ENCODE data around the gene CHMP4A.
"Not testable (repeated sequence)": the region's sequence is repeated elsewhere in the genome, so short reads cannot be mapped to it uniquely, and the experiment has no call there.

CHMP4A gene

DNA sequence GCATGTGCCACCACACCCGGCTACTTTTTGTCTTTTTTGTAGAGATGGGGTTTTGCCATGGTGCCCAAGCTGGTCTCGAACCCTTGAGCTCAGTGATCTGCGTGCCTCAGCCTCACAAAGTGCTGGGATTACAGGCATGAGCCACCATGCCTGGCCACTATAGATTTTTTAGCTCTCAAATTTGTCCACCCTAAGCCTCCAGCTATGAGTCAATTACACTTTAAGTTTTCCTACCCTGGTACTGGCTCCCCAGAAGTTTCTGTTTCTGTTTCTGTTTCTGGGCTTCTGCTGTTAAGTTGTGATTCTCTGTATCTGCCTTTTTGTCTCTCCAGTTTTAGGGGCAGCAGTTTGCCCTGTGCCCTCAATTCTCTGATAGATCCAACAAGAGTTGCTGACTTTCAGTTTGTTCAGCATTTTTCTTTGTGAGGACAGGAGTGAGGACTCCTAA, 33.5 kb upstream of the CHMP4A start:
- DNase-seq = no peak

DNA sequence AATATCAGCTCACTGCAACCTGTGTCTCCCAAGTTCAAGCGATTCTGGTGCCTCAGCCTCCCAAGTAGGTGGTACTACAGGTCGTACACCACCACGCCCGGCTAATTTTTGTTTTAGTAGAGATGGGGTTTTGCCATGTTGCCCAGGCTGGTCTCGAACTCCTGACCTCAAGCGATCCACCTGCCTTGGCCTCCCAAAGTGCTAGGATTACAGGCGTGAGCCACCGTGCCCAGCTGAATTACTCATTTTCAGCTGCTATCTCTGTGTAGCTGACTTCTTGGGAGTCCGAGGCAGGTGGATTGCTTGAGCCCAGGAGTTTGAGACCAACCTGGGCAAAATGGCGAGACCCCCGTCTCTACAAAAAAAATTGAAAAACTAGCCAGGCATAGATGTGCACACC, 32.1 kb upstream of the CHMP4A start:
- DNase-seq = not testable (repeated sequence)

DNA sequence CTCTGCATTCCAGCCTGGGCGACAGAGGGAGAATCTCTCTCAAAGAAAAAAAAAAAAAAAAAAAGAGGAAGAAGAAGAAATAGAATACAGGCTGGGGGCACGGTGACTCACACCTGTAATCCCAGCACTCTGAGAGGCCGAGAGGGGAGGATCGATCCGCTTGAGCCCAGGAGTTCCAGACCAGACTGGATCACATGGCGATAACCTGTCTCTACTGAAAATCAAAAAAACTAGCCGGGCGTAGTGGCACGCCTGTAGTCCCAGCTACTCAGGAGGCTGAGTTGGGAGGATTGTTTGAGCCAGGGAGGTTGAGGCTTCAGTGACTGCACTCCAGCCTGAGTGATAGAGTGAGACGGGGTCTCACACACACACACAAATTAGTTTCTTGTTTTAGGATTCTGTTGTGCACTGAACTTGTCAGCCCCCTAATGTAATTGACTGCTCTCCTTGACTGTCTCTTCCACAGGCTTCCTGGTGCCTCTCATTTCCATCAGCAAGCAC, 30.1 kb upstream of the CHMP4A start:
- DNase-seq = no peak

DNA sequence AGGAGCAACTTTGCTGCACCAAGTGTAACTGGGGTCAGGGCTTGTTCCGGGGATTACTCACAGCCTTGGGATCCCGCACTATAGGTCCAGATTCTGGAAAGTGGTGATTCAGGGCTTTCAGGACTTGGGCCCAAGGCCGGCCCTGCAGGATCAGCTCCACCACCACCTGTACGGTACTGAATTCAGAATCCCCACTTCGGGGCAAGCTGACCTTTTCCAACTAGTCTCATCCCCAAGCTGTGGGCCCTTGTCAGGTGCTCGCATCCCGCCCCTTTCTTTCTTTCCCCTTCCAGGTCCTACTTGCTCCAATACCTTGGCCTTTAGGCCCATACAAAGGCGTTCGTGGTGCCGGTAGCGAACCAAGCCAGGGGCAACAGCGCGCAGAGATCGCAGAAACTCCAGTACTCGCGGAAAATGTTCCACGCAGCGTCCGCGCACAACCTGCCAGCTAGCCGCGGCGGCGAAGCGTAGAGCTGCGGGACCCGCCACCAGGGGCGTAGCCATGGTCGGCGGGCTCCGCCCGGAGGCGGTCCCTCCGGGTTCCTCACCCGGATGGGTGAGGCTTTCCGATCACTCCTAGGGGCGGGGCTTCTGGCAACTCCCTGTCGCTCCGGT, 28.6 kb upstream of the CHMP4A start:
- peak; percentile 84 for DNase-seq

DNA sequence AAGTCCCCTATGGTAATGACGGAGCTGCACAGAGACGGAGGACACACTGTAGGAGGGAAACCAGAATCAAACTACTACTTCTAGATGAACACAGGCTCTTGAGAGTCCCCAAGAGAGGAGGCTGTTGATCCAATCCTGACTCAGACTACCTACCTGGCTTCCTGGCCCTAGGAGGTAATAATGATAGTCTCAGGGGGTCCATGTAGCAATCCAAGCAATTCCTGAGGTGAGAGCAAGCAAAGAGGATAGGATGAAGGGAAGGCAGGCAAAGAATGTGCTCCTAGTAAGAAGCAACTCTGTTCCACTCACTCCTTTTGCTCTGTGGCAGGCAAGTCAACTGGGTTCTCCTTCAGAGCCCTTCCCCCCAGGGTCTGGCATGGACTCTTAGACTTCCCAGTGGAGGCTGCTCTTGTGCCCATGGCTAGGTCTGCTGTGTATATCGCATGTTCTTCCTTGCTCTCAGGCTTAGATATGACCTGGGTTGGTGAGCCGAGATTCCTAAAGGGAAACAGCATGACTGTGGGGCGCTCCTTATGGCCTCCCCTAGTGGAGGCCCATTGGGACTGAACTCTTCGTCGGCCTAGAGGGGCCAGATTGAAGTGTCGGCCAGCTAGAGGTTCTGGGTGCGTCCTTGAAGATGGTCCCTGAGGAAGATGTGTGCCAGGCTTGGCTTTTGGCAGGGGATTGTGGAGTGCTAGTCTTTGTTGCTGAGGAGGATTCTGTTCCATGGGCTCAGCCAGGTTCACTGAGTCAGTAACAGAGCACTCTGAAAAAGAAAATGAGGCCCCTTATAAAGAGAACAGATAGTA, 27.0 kb upstream of the CHMP4A start:
- no peak for DNase-seq

DNA sequence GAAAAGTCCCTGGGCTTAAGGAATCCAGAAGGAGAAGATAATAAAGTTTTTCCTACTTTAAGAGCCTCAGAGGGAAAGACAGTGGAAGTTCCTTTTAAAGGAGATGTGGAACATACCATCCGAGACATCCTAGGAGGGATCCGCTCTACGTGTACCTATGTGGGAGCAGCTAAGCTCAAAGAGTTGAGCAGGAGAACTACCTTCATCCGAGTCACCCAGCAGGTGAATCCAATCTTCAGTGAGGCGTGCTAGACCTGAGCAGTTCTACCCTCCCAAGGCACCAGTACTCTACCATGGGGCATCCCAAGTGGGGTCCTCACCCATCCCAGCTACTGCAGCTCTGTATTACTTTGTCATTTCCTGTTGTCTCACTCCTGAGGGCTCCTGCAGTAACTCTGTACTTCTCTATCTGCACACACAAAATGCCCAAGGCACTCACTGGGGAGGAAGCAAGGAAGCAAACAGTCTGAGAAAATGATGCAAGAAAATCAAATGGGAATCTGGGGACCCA, 25.3 kb upstream of the CHMP4A start:
- DNase-seq = no peak

DNA sequence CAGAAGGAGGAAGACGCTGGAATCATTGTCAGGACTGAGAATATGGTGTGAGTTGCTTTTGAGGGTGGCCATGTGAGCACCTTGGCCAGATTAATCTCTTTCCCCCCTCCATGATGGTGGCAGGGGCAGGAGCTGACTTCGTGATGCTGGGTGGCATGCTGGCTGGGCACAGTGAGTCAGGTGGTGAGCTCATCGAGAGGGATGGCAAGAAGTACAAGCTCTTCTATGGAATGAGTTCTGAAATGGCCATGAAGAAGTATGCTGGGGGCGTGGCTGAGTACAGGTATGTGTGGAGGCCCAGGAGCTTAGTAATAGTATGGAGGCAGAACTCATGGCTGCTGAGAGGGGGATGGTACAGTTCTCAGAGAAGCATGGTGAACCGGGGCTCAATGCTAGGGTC, 24.8 kb upstream of the CHMP4A start:
- peak; percentile 57 for DNase-seq

DNA sequence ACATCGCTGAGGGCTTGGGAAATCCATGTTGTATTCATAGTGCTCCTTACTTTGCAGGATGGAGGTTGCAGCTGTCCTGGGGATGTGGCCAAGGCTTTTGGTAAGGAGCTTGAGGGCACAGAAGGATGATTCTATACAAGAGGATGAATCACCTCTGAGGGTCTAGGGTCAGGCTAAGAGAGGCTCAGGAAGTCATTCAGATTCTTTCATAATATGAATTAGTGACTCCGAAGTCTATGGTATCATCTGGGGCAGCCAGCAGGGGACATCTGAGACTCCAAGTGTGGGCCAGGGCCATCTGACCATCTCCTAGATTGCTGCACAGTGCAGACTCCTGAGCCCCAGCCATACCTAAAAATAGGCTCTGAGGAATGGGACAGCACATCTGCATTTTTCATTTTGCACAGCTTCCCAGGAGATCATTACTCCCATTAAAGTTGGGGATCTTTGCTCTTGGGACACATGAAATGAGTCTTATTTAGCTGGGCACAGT, 24.2 kb upstream of the CHMP4A start:
- no peak for DNase-seq

DNA sequence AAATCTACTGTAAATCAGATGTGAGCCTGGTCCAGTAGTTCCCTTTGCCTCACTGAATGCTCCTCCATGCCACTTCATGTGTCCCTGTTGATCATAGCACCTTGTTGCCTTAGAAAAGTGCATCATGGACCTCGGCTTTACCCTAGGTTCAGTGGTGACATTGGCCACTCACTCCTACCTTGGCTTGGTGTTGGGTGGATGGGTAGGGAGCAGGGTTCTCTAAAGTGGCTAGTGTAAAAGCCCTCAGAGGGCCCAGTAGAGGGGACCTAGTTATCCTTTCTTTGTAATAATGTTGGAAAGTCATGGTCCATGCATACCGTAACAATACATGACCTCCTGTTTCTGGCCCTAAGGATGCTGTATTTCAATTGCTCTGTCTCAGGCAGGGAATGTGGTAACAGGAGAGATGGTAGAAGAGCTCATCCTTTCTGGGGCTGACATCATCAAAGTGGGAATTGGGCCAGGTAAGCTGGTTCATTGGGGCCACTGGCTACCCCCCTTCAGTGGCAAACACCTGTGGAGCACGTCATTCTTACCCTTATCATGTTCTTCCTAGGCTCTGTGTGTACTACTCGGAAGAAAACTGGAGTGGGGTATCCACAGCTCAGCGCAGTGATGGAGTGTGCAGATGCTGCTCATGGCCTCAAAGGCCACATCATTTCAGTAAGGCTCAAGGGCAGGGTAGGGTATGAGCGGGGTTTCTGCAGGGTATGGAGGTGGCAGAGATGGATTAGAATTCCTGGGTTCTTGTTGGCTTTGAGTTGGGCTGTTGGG, 23.6 kb upstream of the CHMP4A start:
- no peak for DNase-seq

DNA sequence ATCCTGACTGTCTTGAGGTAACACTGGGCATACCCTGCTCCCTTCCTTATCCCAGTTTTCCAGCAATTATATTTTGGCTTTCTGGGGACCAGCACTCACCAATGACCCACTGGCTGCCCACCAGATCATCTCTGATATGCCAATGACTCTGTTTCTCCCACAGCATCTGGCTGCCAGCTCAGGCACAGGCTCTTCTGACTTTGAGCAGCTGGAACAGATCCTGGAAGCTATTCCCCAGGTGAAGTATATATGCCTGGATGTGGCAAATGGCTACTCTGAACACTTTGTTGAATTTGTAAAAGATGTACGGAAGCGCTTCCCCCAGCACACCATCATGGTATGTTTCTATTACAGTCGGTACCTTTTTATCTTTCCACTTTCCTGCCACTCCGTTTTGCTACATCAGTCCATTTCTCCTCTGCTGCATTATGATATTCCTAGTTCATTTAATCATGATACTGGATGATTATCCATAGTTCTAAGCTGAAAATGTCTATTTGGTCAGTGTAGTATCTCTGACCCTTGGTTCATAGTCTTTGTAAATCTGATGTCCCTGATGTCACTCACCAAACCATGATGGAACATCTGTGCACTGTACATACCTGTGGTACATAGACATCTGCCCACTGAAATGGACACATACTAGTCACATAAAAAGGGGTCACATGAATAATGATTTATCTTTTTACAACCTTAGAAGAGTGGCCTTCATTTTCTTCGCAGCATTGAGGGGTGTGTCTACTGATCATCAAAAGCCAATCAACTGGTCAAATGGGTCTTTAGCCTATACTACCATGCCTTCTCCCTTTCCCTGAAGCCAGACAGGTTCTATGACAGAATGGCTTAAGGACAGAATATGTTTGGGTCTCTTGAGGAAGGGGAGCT, 22.8 kb upstream of the CHMP4A start:
- DNase-seq = no peak

DNA sequence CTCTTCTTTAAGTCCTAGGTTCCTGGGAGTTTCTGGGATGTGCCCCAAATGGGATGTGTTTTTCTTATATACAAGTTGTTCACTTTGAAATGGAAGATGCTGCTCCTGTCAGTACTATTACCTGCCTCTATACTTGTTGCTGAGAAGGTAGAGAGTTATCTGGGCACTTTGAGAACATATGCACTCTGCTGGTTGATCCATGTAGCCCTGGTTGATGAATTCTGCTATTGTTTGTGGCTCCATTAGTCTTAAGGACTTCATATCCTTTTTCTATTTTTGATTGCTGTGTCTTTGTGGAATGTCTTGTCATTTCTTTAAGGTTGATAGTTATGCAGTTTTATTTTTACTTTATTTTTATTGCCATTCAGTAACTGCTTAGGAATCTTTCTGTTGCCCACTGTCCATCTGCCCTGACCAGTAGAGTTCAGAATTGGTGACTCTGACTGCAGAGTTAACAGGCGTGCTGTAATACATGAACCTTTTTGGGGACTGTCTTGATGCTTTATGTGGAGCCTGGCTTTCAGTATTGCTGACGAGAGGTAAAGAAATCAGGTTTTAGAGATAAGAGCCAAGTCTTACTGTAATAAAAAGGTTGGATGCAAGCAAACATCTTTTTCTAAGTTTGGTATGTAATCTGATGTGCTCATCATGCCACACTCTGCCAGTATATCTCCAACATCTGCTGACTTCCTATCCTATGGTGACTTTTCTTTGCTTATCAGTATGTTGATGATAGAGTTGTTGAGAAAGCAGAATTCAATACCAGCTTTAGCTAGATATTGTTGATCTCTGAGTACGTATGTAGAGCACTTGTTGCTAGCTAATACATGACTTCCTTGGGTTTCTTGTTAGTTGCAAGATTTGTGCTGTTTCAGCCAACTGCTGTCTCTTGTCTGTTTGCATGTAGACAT, 21.1 kb upstream of the CHMP4A start:
- no peak for DNase-seq

DNA sequence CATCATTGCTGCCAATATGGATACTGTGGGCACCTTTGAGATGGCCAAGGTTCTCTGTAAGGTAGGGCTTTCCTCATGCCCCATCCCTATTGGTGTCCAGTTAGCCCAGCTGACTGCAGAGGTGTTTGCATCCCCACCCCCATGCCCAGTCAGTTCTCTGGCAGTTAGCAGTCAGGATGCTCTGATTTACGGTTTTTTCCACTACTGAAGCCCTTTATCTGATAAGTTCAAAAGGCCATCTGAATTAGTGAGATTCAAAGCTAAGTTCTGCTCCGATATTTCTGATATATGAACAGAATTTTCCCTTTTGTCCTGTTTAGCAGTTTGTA, 20.2 kb upstream of the CHMP4A start:
- peak; percentile 22 for DNase-seq

DNA sequence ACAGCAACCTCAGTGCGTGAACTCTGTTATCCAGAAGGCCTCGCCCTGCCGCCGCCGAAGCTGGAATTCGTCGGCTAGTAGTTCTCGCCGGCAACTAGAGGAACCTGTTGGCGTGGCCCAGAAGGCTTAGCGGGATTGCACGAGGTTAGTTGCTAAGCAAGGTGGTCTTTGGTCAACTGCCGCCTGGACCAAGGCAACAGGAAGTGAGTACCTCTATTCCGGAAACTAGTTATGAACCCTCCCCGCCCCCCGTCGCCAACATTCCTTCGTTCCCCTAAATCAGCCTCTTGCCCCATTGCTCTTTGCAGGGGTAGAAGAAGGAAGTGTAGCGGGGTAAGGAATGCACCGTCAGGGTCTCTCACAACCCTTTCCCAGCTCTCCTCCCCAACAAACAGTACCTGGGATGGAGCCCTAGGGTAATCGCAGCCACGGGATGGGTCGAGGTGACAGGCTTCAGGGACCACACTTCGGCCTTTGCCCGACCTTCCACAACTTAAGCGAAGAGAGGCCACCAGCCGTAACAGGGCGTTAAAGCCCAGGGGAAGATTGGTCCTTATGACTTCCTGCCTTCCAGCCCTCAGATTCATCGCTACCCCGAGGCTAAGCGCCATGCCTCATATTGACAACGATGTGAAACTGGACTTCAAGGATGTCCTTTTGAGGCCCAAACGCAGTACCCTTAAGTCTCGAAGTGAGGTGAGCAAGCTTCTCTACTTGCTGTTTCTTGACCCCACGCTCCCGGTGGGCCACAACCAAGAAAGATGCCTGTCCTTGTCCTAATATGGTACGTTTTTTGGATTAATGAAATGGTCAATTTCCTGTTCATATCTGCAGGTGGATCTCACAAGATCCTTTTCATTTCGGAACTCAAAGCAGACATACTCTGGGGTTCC, 19.6 kb upstream of the CHMP4A start, which contains the start of gene GMPR2:
Gene GMPR2, plus strand, starts transcription at position 285 of the 893 bp plus-strand sequence. Its CDS starts 325 bp downstream, at position 610.
- no peak for DNase-seq

DNA sequence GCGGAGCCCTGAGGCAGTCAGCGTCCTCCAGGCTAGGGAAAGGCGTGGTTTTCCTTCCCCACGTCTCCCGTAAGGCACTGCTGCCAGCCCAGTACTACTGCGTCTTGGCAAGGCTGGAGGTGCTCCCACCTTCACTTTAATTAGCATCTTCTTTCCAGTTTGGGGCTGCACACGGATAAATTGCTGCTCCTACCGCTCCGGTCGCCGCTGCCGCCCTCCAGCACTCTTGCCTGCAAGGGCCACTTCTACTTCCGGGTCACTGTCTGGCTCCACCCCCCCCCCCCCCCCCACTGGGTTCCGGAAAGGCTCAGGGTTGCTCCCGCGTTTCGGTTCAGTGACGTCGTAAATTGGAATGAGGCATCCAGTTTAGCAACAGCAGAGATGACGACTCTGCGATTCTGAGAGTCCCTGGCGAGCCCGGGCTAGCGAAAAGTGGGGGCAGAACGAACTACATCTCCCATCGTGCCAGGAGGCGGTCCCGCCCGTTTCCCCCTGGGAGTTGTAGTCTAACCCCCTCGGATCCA, 18.9 kb upstream of the CHMP4A start, which contains the start of gene NEDD8:
Gene NEDD8, minus strand, starts transcription at position 247 of the 524 bp plus-strand sequence. Its CDS starts 100 bp downstream, at position 147.
- peak; percentile 98 for DNase-seq

DNA sequence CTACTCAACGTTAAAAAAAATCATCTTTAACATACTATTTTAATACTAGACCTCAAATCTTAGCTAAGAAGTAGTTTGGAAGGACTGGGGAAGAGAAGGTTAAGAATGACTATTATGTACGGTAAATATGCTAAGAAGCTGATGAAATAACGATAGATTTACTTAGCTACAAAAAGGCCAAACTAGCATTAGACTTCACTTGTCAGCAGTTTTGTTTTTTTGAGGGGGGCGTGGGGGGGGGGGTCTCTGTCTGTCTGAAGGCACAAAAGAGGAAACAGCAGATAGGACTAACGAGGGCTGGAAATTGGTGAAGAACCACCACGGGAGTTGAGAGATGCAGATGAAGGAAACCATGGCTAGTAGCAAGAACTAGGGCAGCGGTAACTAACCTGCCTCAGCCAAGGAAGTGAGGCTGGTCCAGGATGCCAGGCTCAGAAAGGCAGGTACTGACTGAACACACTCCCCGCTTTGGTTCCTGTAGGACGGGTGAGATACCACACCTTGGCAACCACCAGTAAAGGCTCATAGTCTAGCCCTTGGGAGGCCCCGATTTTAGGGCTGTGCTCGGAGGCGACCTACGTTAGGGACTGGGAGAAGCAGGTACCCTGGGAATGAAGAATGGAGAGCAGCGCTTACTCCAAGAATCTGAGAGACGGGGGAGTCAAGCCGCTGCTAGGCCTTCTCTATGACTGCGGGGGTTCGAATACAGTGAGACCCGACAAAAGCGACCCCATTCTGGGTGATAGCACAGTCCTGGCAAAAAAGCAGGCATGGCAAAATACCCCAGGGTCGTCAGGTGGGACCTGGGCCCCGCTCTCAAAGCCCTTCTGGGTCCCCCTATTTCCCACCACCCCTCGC, 18.2 kb upstream of the CHMP4A start:
- no peak for DNase-seq

DNA sequence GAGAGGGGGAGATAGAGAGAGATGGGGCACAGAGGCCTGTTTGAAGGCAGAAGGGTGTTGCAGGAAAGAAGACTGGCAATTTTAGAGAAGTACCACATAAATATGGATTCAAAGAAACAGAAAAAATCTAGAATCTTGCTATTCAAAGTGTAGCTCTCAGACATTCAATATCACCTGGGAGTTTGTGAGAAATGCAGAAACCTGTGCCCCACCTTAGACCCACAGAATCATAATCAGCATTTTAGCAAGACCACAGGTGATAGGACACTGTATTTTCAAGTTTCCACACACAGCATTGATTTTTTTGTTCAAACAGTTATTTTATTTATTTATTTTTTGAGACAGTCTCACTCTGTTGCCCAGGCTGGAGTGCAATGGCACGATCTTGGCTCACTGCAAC, 15.6 kb upstream of the CHMP4A start:
- DNase-seq = no peak

DNA sequence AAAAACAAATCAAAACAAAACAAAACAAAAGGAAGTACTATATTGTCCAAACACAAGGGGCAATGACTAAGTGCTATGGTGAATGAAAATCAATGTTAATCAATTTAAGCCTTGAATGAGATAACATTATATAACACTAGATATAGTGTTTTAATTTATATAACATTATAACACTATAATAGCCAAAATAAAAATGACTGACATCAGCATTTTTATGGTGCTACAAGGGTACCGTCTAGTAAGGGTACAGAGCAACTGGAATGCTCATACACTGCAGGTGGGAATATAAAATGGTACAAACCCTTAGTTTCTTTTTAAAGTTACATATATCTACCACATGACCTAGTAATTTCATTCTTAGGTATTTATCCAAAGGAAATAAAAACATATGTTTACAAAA, 13.2 kb upstream of the CHMP4A start:
- DNase-seq = no peak

DNA sequence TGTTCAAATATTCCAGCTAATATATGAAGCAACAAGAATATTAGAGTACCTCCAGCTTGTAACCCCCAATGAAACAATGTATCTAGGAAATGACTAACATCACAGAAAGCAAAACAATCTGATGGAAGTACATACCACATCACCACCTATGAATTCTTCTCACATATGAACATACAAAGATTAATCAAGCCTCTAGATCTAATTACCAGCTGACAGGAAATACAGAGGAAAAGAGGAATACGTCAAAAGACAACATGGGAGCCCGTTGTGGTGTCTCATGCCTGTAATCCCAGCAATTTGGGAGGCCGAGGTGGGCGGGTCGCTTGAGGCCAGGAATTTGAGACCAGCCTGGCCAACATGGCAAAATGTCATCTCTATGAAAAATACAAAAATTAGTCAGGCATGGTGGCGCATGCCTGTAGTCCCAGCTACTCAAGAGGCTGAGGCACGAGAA, 11.4 kb upstream of the CHMP4A start:
- DNase-seq = peak; percentile 90

Data from NCI-H226 (cell line).